ENCODE results near the gene CD70. TPM values are rescaled to one million over a fixed set of nuclear protein-coding genes. Genes with fewer than 3 reads are reported as not detected.

The CD70 gene
- total and polyA plus RNA-seq, 4 donors: not detected

- no peaks in the 10 kb centered on the region for H3K9me3 ChIP-seq (ENCODE audit: control insufficient read depth in 4 of 4, low read length in 3 of 4)
- no peak for DNase-seq (ENCODE audit: low spot score)
- 66% methylated on average over 11 of the region's 11 CpGs for WGBS
- no peak overlapping the region for H3K4me3 ChIP-seq (ENCODE audit: low read depth in 1 of 3, low read length in 3 of 3)
- H3K4me1 ChIP-seq (ENCODE audit: control insufficient read depth in 4 of 4, insufficient read depth in 4 of 4, low read length in 3 of 4): no peaks in the 10 kb centered on the region
- H3K27ac ChIP-seq (ENCODE audit: low read depth in 1 of 2, low read length in 2 of 2): no peak overlapping the region
- no peak for TF ChIP-seq RAD21 (IDR thresholded peaks at IDR 0.05)
- TF ChIP-seq FOXA1 (IDR thresholded peaks at IDR 0.05): no peak
- TF ChIP-seq ZBTB33 (IDR thresholded peaks at IDR 0.05): no peak
- TF ChIP-seq MAX (IDR thresholded peaks at IDR 0.05): no peak
- no peak for TF ChIP-seq TAF1 (conservative IDR thresholded peaks at IDR 0.05)
- TF ChIP-seq FOXA2 (IDR thresholded peaks at IDR 0.05): no peak
- TF ChIP-seq YY1 (IDR thresholded peaks at IDR 0.05): no peak
- TF ChIP-seq EGR1 (IDR thresholded peaks at IDR 0.05; ENCODE audit: low read depth in 2 of 2): no peak
- no peak for TF ChIP-seq NR2F2 (IDR thresholded peaks at IDR 0.05)
- no peak for TF ChIP-seq GABPA (IDR thresholded peaks at IDR 0.05 in 1 of 2, conservative IDR thresholded peaks at IDR 0.05 in 1 of 2)
- no peak for TF ChIP-seq HNF4G (IDR thresholded peaks at IDR 0.05)
- TF ChIP-seq JUND (IDR thresholded peaks at IDR 0.05): no peak
- no peak overlapping the region for H3K9ac ChIP-seq (ENCODE audit: low read depth in 1 of 2, low read length in 2 of 2)
- no peaks in the 10 kb centered on the region for H3K36me3 ChIP-seq (ENCODE audit: control insufficient read depth in 4 of 4, insufficient read depth in 3 of 4, low read depth in 1 of 4, low read length in 3 of 4)
- no peaks in the 10 kb centered on the region for H3K27me3 ChIP-seq (ENCODE audit: control insufficient read depth in 4 of 4, insufficient read depth in 4 of 4, low read length in 3 of 4)
Observed at GRCh38 chr19:6543866-6544347, 47.0 kb downstream of the CD70 start.

- H3K27me3 ChIP-seq (ENCODE audit: control insufficient read depth in 4 of 4, insufficient read depth in 4 of 4, low read length in 3 of 4): no peaks in the 10 kb centered on the region
- no peak for DNase-seq (ENCODE audit: low spot score)
- 75% methylated on average over 13 of the region's 13 CpGs for WGBS
- H3K9ac ChIP-seq (ENCODE audit: low read depth in 1 of 2, low read length in 2 of 2): no peak overlapping the region
- no peak overlapping the region for H3K27ac ChIP-seq (ENCODE audit: low read depth in 1 of 2, low read length in 2 of 2)
- H3K4me1 ChIP-seq (ENCODE audit: control insufficient read depth in 4 of 4, insufficient read depth in 4 of 4, low read length in 3 of 4): no peaks in the 10 kb centered on the region
- TF ChIP-seq ZBTB33 (IDR thresholded peaks at IDR 0.05) (no peak), FOXA1 (IDR thresholded peaks at IDR 0.05) (no peak), RAD21 (IDR thresholded peaks at IDR 0.05) (no peak), REST (IDR thresholded peaks at IDR 0.05) (no peak), EGR1 (IDR thresholded peaks at IDR 0.05; ENCODE audit: low read depth in 2 of 2) (no peak), HNF4A (conservative IDR thresholded peaks at IDR 0.05) (no peak), SP1 (IDR thresholded peaks at IDR 0.05) (no peak), MAX (IDR thresholded peaks at IDR 0.05) (no peak)
- no peaks in the 10 kb centered on the region for H3K36me3 ChIP-seq (ENCODE audit: control insufficient read depth in 4 of 4, insufficient read depth in 3 of 4, low read depth in 1 of 4, low read length in 3 of 4)
- no peaks in the 10 kb centered on the region for H3K9me3 ChIP-seq (ENCODE audit: control insufficient read depth in 4 of 4, low read length in 3 of 4)
- no peak overlapping the region for H3K4me3 ChIP-seq (ENCODE audit: low read depth in 1 of 3, low read length in 3 of 3)
Observed at GRCh38 chr19:6540918-6541689, 49.8 kb downstream of the CD70 start.

Measured in liver (tissue), 9 donors.